ENCODE data around the gene TOM1L2. TPM values are rescaled to one million over a fixed set of nuclear protein-coding genes. Genes with fewer than 3 reads are reported as not detected.
A peak's percentile ranks its signal among the peaks of the same experiment; 100 is the strongest.

The TOM1L2 gene
- total and polyA plus RNA-seq, 2 of the 4 experiments (the other 2 are of a cell fraction), result 34.4 to 51.7 TPM

GRCh38 chr17:17957584-17957916 lies 14.7 kb downstream of the TOM1L2 start:
- CTCF ChIA-PET, result interaction anchor here (1.1 kb wide), 1 partner anchor 38 kb away, joined by 3 read pairs; no protein-coding TSS in a partner anchor
- POLR2A ChIA-PET (ENCODE audit: unreplicated experiment), result interaction anchor here (1.0 kb wide), 1 partner anchor 15 kb away, joined by 3 read pairs; no protein-coding TSS in a partner anchor

More at GRCh38 chr17:17957584-17957916, 14.7 kb downstream of the TOM1L2 start:
- peak overlapping the region; percentile 70 for H4K91ac ChIP-seq (ENCODE audit: insufficient read depth, low read depth, low read length)
- no peak overlapping the region for H3K4me3 ChIP-seq (ENCODE audit: insufficient read depth, low read depth, low read length)
- H4K20me1 ChIP-seq (ENCODE audit: insufficient read depth, low read length), result 0 out of 2 replicates have a peak, but pooled peaks cover 5% of the 10 kb centered on the region
- H3K9me1 ChIP-seq (ENCODE audit: insufficient read depth, low read length), result peaks cover 26% of the 10 kb centered on the region
- H3K79me1 ChIP-seq (ENCODE audit: low read depth in 1 of 2, low read length in 2 of 2), result peaks cover 30 to 62% of the 10 kb centered on the region in 2 experiments
- H2AFZ ChIP-seq (replicated peaks; ENCODE audit: low read length, poor library complexity), result no peak overlapping the region
- no peaks in the 10 kb centered on the region for H3K36me3 ChIP-seq (ENCODE audit: control insufficient read depth, insufficient read depth, low read length)
- peak overlapping the region; percentile 99; the same call in 1 of the 3 replicates for H2BK15ac ChIP-seq (ENCODE audit: low read depth, low read length)
- H2BK120ac ChIP-seq (ENCODE audit: low read depth, low read length), result peak overlapping the region; percentile 85
- no peak overlapping the region for H3K4me2 ChIP-seq (ENCODE audit: low read depth, low read length)
- dilution Hi-C loops (cut with HindIII; ENCODE audit: low sequenced_read_pairs, unreplicated experiment) (no loop called here), in situ Hi-C loops (cut with MboI; ENCODE audit: low sequenced_read_pairs) (no loop called here), intact Hi-C loops (cut with micrococcal nuclease) (no loop called here)
- H2AK5ac ChIP-seq (ENCODE audit: low read depth, low read length), result peak overlapping the region; percentile 76
- peak overlapping the region; percentile 51 to 52; a peak in 3 of 4 replicates for H4K8ac ChIP-seq (ENCODE audit: low read depth in 2 of 2, low read length in 2 of 2)
- no CpG with 5 or more reads among the region's 7 CpGs for whole genome bisulfite sequencing, 2 experiments (ENCODE audit: extremely low coverage in 2 of 2, insufficient read length in 1 of 2)
- no peak overlapping the region; the same call in 1 of the 2 replicates for H3K18ac ChIP-seq (ENCODE audit: low read depth, low read length)
- peak overlapping the region; percentile 21 for H3K27ac ChIP-seq (ENCODE audit: insufficient read depth, low read length)
- H3K56ac ChIP-seq (ENCODE audit: extremely low read depth, insufficient read depth, low read length), result no peak overlapping the region
- H3K14ac ChIP-seq (replicated peaks; ENCODE audit: low read depth, low read length), result peak overlapping the region; percentile 83
- no peak for DNase-seq
- H2BK5ac ChIP-seq (ENCODE audit: low read depth, low read length, poor library complexity, severe bottlenecking), result peak overlapping the region; percentile 75
- H4K5ac ChIP-seq (ENCODE audit: low read depth, low read length), result 0 out of 2 replicates have a peak overlapping the region, but pooled peaks have one; percentile 22
- H3K23ac ChIP-seq (ENCODE audit: low read depth, low read length), result no peak overlapping the region
- H3K4me1 ChIP-seq (ENCODE audit: control insufficient read depth, insufficient read depth, low read length), result peaks cover 16% of the 10 kb centered on the region
- H3K9ac ChIP-seq (ENCODE audit: low read depth, low read length), result no peak overlapping the region
- TF ChIP-seq ELK1 (IDR thresholded peaks at IDR 0.05; ENCODE audit: borderline replicate concordance, low read depth, low read length), result no peak
- TF ChIP-seq MAZ (IDR thresholded peaks at IDR 0.05; ENCODE audit: borderline replicate concordance, low read depth, low read length), result no peak
- no peak for TF ChIP-seq CHD1 (IDR thresholded peaks at IDR 0.05; ENCODE audit: low read depth, low read length)
- TF ChIP-seq, protein P1, sequence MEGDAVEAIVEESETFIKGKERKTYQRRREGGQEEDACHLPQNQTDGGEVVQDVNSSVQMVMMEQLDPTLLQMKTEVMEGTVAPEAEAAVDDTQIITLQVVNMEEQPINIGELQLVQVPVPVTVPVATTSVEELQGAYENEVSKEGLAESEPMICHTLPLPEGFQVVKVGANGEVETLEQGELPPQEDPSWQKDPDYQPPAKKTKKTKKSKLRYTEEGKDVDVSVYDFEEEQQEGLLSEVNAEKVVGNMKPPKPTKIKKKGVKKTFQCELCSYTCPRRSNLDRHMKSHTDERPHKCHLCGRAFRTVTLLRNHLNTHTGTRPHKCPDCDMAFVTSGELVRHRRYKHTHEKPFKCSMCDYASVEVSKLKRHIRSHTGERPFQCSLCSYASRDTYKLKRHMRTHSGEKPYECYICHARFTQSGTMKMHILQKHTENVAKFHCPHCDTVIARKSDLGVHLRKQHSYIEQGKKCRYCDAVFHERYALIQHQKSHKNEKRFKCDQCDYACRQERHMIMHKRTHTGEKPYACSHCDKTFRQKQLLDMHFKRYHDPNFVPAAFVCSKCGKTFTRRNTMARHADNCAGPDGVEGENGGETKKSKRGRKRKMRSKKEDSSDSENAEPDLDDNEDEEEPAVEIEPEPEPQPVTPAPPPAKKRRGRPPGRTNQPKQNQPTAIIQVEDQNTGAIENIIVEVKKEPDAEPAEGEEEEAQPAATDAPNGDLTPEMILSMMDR (conservative IDR thresholded peaks at IDR 0.05; ENCODE audit: low read depth, low read length), result no peak
- TF ChIP-seq NFE2L2 (IDR thresholded peaks at IDR 0.05; ENCODE audit: low read depth, low read length), result no peak
- TF ChIP-seq POLR2A (IDR thresholded peaks at IDR 0.05; ENCODE audit: low read depth, low read length), result no peak
- TF ChIP-seq CEBPB (IDR thresholded peaks at IDR 0.05; ENCODE audit: low read depth, low read length), result no peak
- no peak for TF ChIP-seq MAFK (IDR thresholded peaks at IDR 0.05; ENCODE audit: low read depth, low read length)
- no peak for TF ChIP-seq RCOR1 (IDR thresholded peaks at IDR 0.05; ENCODE audit: insufficient replicate concordance, low read length)
- TF ChIP-seq BHLHE40 (IDR thresholded peaks at IDR 0.05; ENCODE audit: low read depth, low read length), result no peak
- TF ChIP-seq MXI1 (IDR thresholded peaks at IDR 0.05; ENCODE audit: borderline replicate concordance, low read depth, low read length), result no peak
- no peak for TF ChIP-seq SMC3 (IDR thresholded peaks at IDR 0.05; ENCODE audit: low read depth, low read length)
- no peak for TF ChIP-seq USF2 (IDR thresholded peaks at IDR 0.05; ENCODE audit: low read depth, low read length)
- no peak for TF ChIP-seq RAD21 (IDR thresholded peaks at IDR 0.05; ENCODE audit: low read length)
- TF ChIP-seq RFX5 (IDR thresholded peaks at IDR 0.05; ENCODE audit: low read depth, low read length), result no peak
- H3K4ac ChIP-seq (ENCODE audit: low read depth, low read length), result peak overlapping the region; percentile 73; the same call in 1 of the 2 replicates
- no peaks in the 10 kb centered on the region for H3K27me3 ChIP-seq (ENCODE audit: control insufficient read depth, insufficient read depth, low read length)
- no peak for ATAC-seq (ENCODE audit: low read depth)
- H2AK9ac ChIP-seq (replicated peaks; ENCODE audit: low read depth, low read length, poor library complexity), result no peak overlapping the region
- peak overlapping the region; percentile 91; the same call in 1 of the 2 replicates for H2BK20ac ChIP-seq (ENCODE audit: low read depth, low read length)
- no peaks in the 10 kb centered on the region for H3K9me3 ChIP-seq (ENCODE audit: control insufficient read depth, insufficient read depth, low read length)
- no TSS peak for BruUV-seq (replicated peaks)

Measured in IMR-90 (cell line).